HEK293T (cell line): ENCODE data around the gene LRMDA.

Experiments
- CTCF ChIA-PET: fragments of 350-600 bp; formaldehyde crosslinking; extraction: SDS; loops from one replicate; lab custom pipeline; 2021; ENCODE audit warnings: antibody characterized with exemption, inconsistent platforms; lab: Yijun Ruan, JAX
- POLR2A ChIA-PET: fragments of 350-600 bp; formaldehyde crosslinking; extraction: SDS; loops from one replicate; lab custom pipeline; 2020; ENCODE audit warnings: antibody characterized with exemption, inconsistent platforms; lab: Yijun Ruan, JAX
- DNase-seq: peaks from one replicate; pipeline ENCODE4 v3.0.0; 2012; ENCODE audit warnings: mixed read lengths; ENCODE audit errors: extremely low spot score
- ARNT ChIP-seq: fragments of 450-650 bp; IDR thresholded peaks from 2 replicates; pipeline ENCODE4 v1.6.1; 2017; ENCODE audit warnings: mild to moderate bottlenecking
- BHLHE40 ChIP-seq: fragments of 450-650 bp; IDR thresholded peaks from 2 replicates; pipeline ENCODE4 v1.6.1; 2016; ENCODE audit warnings: mild to moderate bottlenecking, moderate library complexity, borderline replicate concordance
- CTBP1 ChIP-seq: fragments of 450-650 bp; IDR thresholded peaks from 2 replicates; pipeline ENCODE4 v1.6.1; 2016; ENCODE audit warnings: borderline replicate concordance
- ELF4 ChIP-seq: fragments of 450-650 bp; IDR thresholded peaks from 2 replicates; pipeline ENCODE4 v1.6.1; 2017; ENCODE audit warnings: antibody characterized with exemption
- FOXA1 ChIP-seq: fragments of 450-650 bp; IDR thresholded peaks from 2 replicates; pipeline ENCODE4 v1.6.1; 2016; ENCODE audit warnings: mild to moderate bottlenecking
- FOXK2 ChIP-seq: fragments of 450-650 bp; IDR thresholded peaks from 2 replicates; pipeline ENCODE4 v1.6.1; 2016; ENCODE audit warnings: mild to moderate bottlenecking
- FOXM1 ChIP-seq: fragments of 450-650 bp; IDR thresholded peaks from 2 replicates; pipeline ENCODE4 v1.6.1; 2017; ENCODE audit warnings: mild to moderate bottlenecking, borderline replicate concordance
- HDGF ChIP-seq: fragments of 450-650 bp; IDR thresholded peaks from 2 replicates; pipeline ENCODE4 v1.6.1; 2017; ENCODE audit warnings: antibody characterized with exemption, borderline replicate concordance
- L3MBTL2 ChIP-seq: fragments of 450-650 bp; conservative IDR thresholded peaks from 2 replicates; pipeline ENCODE4 v1.6.1; 2016; ENCODE audit warnings: mild to moderate bottlenecking
- LEF1 ChIP-seq: fragments of 450-650 bp; IDR thresholded peaks from 2 replicates; pipeline ENCODE4 v1.6.1; 2017; ENCODE audit warnings: mild to moderate bottlenecking, borderline replicate concordance
- NFRKB ChIP-seq: fragments of 450-650 bp; IDR thresholded peaks from 2 replicates; pipeline ENCODE4 v1.6.1; 2016; ENCODE audit warnings: mild to moderate bottlenecking, moderate library complexity
- SP1 ChIP-seq: fragments of 450-650 bp; IDR thresholded peaks from 2 replicates; pipeline ENCODE4 v1.6.1; 2017
- SUZ12 ChIP-seq: fragments of 450-650 bp; IDR thresholded peaks from 2 replicates; pipeline ENCODE4 v1.6.1; 2016; ENCODE audit warnings: mild to moderate bottlenecking
- TARDBP ChIP-seq: fragments of 450-650 bp; IDR thresholded peaks from 2 replicates; pipeline ENCODE4 v1.6.1; 2016
- ZNF384 ChIP-seq: fragments of 450-650 bp; IDR thresholded peaks from 2 replicates; pipeline ENCODE4 v1.6.1; 2016
- TF ChIP-seq, protein P1 (sequence below): fragments of 450-650 bp; IDR thresholded peaks from 2 replicates; pipeline ENCODE4 v1.6.1; 2016

LRMDA gene

DNA sequence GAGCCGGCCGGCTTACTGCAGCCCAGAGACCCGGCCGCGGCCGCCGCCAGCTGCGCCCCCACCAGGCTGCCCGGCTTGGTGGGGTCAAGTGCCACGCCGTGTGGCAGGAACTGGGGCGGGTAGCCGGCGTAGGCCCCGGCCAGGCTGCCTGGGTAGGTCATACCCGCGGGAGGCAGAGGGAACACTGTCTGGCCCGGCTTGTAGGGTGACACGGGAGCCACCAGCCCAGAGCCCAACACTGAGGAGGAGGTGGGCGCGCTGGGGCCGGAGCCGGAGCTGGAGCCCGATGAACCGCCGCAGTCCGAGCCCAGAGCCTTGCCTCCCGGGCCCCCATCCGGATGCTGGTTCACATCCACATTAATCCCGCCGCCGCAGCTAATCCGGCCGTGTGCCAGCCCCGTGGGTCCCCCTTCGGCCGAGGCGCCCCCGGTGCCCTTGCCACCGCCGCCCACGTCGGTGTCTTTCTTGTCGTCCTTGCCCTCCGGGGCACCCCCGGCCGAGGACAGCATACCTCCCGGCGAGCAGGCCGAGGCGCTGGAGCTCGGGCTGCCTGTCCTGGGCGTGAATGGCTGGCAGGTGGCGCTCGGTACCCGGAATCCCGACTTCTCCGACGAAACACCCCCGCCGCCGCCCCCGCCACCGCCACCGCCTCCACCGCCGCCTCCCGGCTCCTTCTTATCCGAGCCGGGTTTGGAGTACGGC is 31.8 kb upstream of the LRMDA start:
- no peak for DNase-seq
- POLR2A ChIA-PET = interaction anchor here (0.6 to 12.0 kb wide), 17 partner anchors 10 to 715 kb away, joined by 3 to 178 read pairs (median 4); no protein-coding TSS in a partner anchor
- CTCF ChIA-PET = interaction anchor here (0.6 to 1.2 kb wide), 2 partner anchors 29 to 551 kb away, joined by 3 read pairs; no protein-coding TSS in a partner anchor
- 0 out of 2 replicates have a peak, but pooled peaks have one; percentile 2 for TF ChIP-seq LEF1
- no peak for TF ChIP-seq FOXA1

DNA sequence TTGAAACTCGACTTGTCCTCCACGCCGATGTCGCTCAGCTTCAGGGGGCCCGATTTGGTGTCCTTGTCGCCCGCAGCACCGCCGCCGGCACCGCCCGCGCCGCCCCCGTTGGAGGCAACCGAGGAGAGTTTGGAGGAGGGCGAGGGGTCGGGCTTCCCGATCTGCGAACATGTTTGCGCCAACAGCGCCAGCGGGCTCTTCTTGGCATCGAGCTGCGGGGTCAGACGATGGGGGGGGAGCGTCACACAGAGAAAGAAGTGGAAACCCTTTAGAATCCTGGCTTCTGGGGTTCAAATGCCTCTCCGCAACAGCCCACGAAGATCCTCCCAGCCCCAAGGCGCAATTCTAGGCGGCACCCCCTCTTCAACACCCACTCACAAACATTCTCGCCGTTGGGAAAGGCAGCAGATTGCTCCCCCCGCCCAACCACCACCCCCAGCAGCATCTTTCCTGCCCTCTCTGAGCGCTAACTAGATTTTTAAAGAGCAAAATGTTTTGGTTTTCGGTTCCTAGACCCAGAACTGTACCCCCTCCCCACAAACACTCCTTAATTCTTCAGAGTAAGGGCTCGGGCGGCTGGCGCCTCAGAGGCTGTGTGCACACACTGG is 31.2 kb upstream of the LRMDA start:
- DNase-seq = no peak
- CTCF ChIA-PET = interaction anchor here (1.2 kb wide), 1 partner anchor 28 kb away, joined by 3 read pairs; no protein-coding TSS in a partner anchor
- TF ChIP-seq FOXA1 (no peak), LEF1 (no peak), ZNF384 (no peak), HDGF (no peak), SUZ12 (no peak), CTBP1 (no peak), ARNT (no peak), BHLHE40 (no peak), ELF4 (no peak)
- POLR2A ChIA-PET = interaction anchor here (0.8 to 12.0 kb wide), 14 partner anchors 9 to 715 kb away, joined by 3 to 178 read pairs (median 9); no protein-coding TSS in a partner anchor

DNA sequence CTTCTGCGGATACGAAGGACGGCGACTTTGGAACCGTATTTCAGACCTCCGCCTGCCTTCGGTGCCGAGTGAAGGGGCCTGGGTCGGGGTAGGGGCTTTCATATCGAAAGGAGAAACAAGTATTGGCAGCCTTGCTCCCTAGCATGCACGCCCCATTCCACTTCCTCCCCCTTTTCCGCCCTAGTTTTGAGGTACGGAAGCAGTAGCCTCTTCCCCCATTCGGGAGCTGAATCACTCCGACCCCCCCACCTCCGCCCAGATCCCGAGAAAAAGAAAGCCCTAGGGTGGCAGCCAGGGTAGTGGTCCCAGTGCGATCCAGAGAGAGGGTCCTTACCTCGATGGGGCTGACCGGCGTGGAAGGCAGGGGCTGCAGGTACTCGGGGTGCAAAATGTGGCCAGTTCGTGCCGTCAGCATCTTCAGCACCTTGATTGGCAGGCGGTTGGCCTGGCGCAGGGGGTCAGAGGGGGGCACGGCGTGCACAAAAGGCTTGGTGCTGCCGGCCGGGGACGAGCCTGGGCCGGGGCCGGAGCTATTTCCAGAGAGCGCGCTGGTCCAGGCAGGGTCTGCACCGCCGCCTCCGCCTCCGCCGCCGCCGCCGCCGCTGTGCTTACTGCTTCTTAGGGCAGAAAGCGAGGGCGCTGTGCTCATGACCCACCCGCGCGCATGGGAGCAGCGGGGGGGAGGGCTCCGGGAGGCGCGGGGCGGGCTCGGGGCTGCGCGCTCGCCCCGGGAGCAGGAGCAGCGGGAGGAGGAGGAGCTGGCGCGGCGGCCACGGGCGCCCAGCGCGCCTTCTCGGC is 30.5 kb upstream of the LRMDA start:
- DNase-seq = no peak
- ChIA-PET CTCF (interaction anchor here (0.6 to 1.4 kb wide), 5 partner anchors 28 to 903 kb away, joined by 3 to 4 read pairs (median 3); no protein-coding TSS in a partner anchor), POLR2A (interaction anchor here (0.6 to 12.0 kb wide), 56 partner anchors 8 to 1493 kb away, joined by 3 to 178 read pairs (median 4); partner anchors contain the start of genes COMTD1, LRMDA and VDAC2)
- TF ChIP-seq ELF4 (no peak), FOXM1 (no peak), FOXA1 (no peak)
- TF ChIP-seq, protein P1, sequence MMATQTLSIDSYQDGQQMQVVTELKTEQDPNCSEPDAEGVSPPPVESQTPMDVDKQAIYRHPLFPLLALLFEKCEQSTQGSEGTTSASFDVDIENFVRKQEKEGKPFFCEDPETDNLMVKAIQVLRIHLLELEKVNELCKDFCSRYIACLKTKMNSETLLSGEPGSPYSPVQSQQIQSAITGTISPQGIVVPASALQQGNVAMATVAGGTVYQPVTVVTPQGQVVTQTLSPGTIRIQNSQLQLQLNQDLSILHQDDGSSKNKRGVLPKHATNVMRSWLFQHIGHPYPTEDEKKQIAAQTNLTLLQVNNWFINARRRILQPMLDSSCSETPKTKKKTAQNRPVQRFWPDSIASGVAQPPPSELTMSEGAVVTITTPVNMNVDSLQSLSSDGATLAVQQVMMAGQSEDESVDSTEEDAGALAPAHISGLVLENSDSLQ = peak; percentile 90

DNA sequence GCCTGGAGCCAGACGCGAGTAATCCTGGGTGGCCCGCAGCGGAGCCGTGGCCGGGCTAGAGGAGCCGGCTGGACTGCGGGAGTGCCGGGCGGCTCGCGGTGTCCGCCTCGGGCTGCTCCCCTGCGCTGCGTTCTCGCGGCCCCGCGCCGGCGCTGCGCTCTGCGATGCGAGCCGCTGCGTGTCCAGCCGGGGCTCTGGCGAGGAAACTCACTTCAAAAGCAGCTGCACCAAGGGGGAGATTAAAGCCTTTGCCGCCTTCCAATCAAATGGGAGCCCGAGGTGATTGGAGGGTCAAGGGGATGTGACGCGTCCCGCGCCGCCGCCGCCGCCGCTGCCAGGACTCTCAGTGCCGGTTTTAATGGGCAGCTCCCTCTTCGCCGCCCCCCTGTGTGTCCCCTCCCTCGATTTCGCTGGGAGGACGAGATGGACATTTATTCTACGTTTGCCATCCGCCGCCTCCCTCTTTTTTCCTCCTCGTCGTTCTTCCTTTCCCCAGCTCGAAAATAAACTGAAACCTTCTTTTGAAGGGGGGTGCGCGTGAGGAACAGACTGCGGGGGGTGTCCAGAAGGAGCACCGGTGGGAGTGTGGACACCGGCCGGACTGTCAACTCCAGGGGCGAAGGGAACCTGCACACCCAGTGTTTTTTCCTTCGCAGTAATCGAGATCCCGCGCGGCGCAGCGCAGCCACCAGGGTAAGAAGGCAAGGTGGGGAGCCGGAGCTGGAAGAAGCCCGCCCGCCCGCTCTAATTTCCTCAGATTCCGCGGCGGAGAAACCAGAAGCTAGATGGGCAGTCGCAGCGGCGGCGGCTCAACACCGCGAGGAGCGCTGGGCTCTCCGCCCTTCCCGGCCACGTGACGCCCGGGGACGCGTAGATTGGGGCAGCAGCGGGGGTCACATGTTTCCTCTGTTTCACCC is 29.6 kb upstream of the LRMDA start, which contains the start of gene ZNF503:
Gene ZNF503 (minus strand): TSS at position 196 of the 917 bp plus-strand sequence. CDS start 345 bp downstream, outside the sequence.
- TF ChIP-seq ZNF384 (no peak), LEF1 (peak; percentile 81; the same call in 1 of the 2 replicates), SUZ12 (no peak), HDGF (no peak), FOXK2 (no peak), FOXM1 (peak; percentile 56; the same call in 1 of the 2 replicates), ELF4 (no peak; the same call in 1 of the 2 replicates), FOXA1 (no peak), TARDBP (no peak), BHLHE40 (no peak), ARNT (peak; percentile 82), L3MBTL2 (peak; percentile 48; the same call in 1 of the 2 replicates), NFRKB (no peak), CTBP1 (peak; percentile 35; the same call in 1 of the 2 replicates), SP1 (no peak)
- TF ChIP-seq, protein P1 = peak; percentile 84
- CTCF ChIA-PET = interaction anchor here (0.7 to 1.4 kb wide), 4 partner anchors 27 to 902 kb away, joined by 3 to 4 read pairs (median 4); no protein-coding TSS in a partner anchor
- POLR2A ChIA-PET = interaction anchor here (0.6 to 12.0 kb wide), 78 partner anchors 8 to 1494 kb away, joined by 3 to 178 read pairs (median 4); partner anchors contain the start of genes COMTD1, LRMDA and VDAC2
- DNase-seq = peak; percentile 79

DNA sequence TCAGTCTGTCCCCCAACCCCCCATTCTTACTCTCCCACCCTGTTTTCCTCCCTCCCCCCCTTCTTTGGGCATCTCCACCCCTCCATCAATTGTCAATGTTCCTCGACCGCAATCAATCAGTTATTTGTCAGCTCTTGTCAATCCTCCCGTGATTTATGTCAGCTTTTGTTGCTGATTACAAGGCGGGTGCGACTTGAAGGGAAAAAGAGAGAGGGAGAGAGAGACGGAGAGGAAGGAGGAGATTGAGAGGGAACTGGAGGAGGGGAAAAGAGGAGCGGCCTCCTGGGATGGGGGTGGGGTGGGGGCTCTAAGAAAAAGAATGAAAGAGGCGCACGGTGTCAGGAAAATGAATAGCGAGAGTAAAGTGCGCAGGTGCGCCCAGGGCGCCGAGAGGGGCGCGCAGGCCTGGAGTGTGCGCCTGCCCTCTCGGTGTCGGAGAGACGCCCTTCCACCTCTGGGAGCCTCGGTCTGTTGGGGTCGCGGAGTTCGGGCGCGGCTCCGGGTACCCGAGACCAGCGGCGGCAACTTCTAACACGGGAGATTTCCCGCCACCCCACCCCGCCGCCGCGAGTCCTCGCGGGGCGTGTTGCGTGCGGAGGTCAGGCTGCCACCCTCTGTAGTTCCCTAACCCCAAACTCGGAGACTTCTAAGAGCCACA is 28.8 kb upstream of the LRMDA start:
- peak; percentile 38; the same call in 1 of the 2 replicates for TF ChIP-seq L3MBTL2
- no peak for TF ChIP-seq FOXA1
- peak; percentile 66; the same call in 1 of the 2 replicates for TF ChIP-seq FOXM1
- no peak for TF ChIP-seq HDGF
- TF ChIP-seq ZNF384 = no peak
- no peak for TF ChIP-seq SP1
- no peak for TF ChIP-seq SUZ12
- TF ChIP-seq CTBP1 = peak; percentile 100
- 0 out of 2 replicates have a peak, but pooled peaks have one; percentile 35 for TF ChIP-seq TARDBP
- no peak for TF ChIP-seq NFRKB
- TF ChIP-seq, protein P1 = peak; percentile 99
- no peak for TF ChIP-seq FOXK2
- TF ChIP-seq LEF1 = peak; percentile 94
- TF ChIP-seq ELF4 = no peak
- TF ChIP-seq ARNT = peak; percentile 67
- ChIA-PET POLR2A (interaction anchor here (0.7 to 12.0 kb wide), 39 partner anchors 8 to 709 kb away, joined by 3 to 178 read pairs (median 5); partner anchors contain the start of gene LRMDA), CTCF (interaction anchor here (1.3 to 1.4 kb wide), 2 partner anchors 191 to 901 kb away, joined by 3 to 4 read pairs; no protein-coding TSS in a partner anchor)
- DNase-seq = no peak
